Measurements from ENCODE around the gene FRS2. TPM values are rescaled to one million over a fixed set of nuclear protein-coding genes. Genes with fewer than 3 reads are reported as not detected.

Gene FRS2
- total and polyA plus RNA-seq, 4 donors: 5.0 to 44.5 (median 24.2) TPM

GRCh38 chr12:69501154-69501895 is 31.1 kb downstream of the FRS2 start:
- intact Hi-C loops (cut with DNase I): no loop called here
- H3K4me1 ChIP-seq (ENCODE audit: control insufficient read depth in 1 of 2, insufficient read depth in 2 of 2, low read length in 2 of 2): peaks cover 5 to 16% of the 10 kb centered on the region in 2 donors
- ATAC-seq (ENCODE audit: low FRiP score) (no peak), DNase-seq (no peak)
- H3K4me3 ChIP-seq (ENCODE audit: low read length in 2 of 2): no peak overlapping the region
- no peak overlapping the region for H3K27ac ChIP-seq (ENCODE audit: low read depth in 1 of 2, low read length in 2 of 2)
- H3K9me3 ChIP-seq (ENCODE audit: control insufficient read depth, low read length): no peaks in the 10 kb centered on the region
- peaks cover 0 to 2% of the 10 kb centered on the region in 2 donors for H3K36me3 ChIP-seq (ENCODE audit: control insufficient read depth in 1 of 2, insufficient read depth in 2 of 2, low read length in 1 of 2)
- H3K27me3 ChIP-seq (ENCODE audit: control insufficient read depth in 1 of 2, insufficient read depth in 2 of 2, low read length in 1 of 2): no peaks in the 10 kb centered on the region
- 55% methylated on average over 5 of the region's 5 CpGs for WGBS, 2 donors

GRCh38 chr12:69502345-69503081 is 32.3 kb downstream of the FRS2 start:
- WGBS, 2 donors: 75 to 89% methylated on average over 8 of the region's 8 CpGs
- Histone ChIP-seq H3K27me3 (ENCODE audit: control insufficient read depth in 1 of 2, insufficient read depth in 2 of 2, low read length in 1 of 2) (no peaks in the 10 kb centered on the region), H3K36me3 (ENCODE audit: control insufficient read depth in 1 of 2, insufficient read depth in 2 of 2, low read length in 1 of 2) (peaks cover 0 to 2% of the 10 kb centered on the region in 2 donors), H3K9me3 (ENCODE audit: control insufficient read depth, low read length) (no peaks in the 10 kb centered on the region), H3K4me3 (ENCODE audit: low read length in 2 of 2) (no peak overlapping the region), H3K4me1 (ENCODE audit: control insufficient read depth in 1 of 2, insufficient read depth in 2 of 2, low read length in 2 of 2) (peaks cover 3 to 12% of the 10 kb centered on the region in 2 donors), H3K27ac (ENCODE audit: low read depth in 1 of 2, low read length in 2 of 2) (no peak overlapping the region)
- ATAC-seq (ENCODE audit: low FRiP score) (no peak), DNase-seq (no peak)
- intact Hi-C loops (cut with DNase I): no loop called here

- no peak for DNase-seq
- Histone ChIP-seq H3K9me3 (ENCODE audit: control insufficient read depth, low read length) (no peaks in the 10 kb centered on the region), H3K36me3 (ENCODE audit: control insufficient read depth in 1 of 2, insufficient read depth in 2 of 2, low read length in 1 of 2) (peaks cover 0 to 2% of the 10 kb centered on the region in 2 donors), H3K4me1 (ENCODE audit: control insufficient read depth in 1 of 2, insufficient read depth in 2 of 2, low read length in 2 of 2) (peaks cover 5 to 7% of the 10 kb centered on the region in 2 donors), H3K27me3 (ENCODE audit: control insufficient read depth in 1 of 2, insufficient read depth in 2 of 2, low read length in 1 of 2) (no peaks in the 10 kb centered on the region), H3K4me3 (ENCODE audit: low read length in 2 of 2) (no peak overlapping the region), H3K27ac (ENCODE audit: low read depth in 1 of 2, low read length in 2 of 2) (no peak overlapping the region)
- 20 to 36% methylated on average over 1 of the region's 1 CpG for WGBS, 2 donors
- ATAC-seq (ENCODE audit: low FRiP score): no peak
- intact Hi-C loops (cut with DNase I): no loop called here
Measured at GRCh38 chr12:69508091-69508490, 37.9 kb downstream of the FRS2 start.

GRCh38 chr12:69508621-69509020 is 38.4 kb downstream of the FRS2 start:
- intact Hi-C loops (cut with DNase I): no loop called here
- WGBS, 2 donors: 27 to 53% methylated on average over 1 of the region's 1 CpG
- Histone ChIP-seq H3K27me3 (ENCODE audit: control insufficient read depth in 1 of 2, insufficient read depth in 2 of 2, low read length in 1 of 2) (no peaks in the 10 kb centered on the region), H3K4me1 (ENCODE audit: control insufficient read depth in 1 of 2, insufficient read depth in 2 of 2, low read length in 2 of 2) (peaks cover 3 to 5% of the 10 kb centered on the region in 2 donors), H3K27ac (ENCODE audit: low read depth in 1 of 2, low read length in 2 of 2) (no peak overlapping the region), H3K36me3 (ENCODE audit: control insufficient read depth in 1 of 2, insufficient read depth in 2 of 2, low read length in 1 of 2) (no peaks in the 10 kb centered on the region), H3K9me3 (ENCODE audit: control insufficient read depth, low read length) (no peaks in the 10 kb centered on the region), H3K4me3 (ENCODE audit: low read length in 2 of 2) (no peak overlapping the region)
- no peak for ATAC-seq (ENCODE audit: low FRiP score)
- no peak for DNase-seq

- WGBS, 2 donors: 58 to 59% methylated on average over 1 of the region's 1 CpG
- Histone ChIP-seq H3K9me3 (ENCODE audit: control insufficient read depth, low read length) (no peaks in the 10 kb centered on the region), H3K27me3 (ENCODE audit: control insufficient read depth in 1 of 2, insufficient read depth in 2 of 2, low read length in 1 of 2) (no peaks in the 10 kb centered on the region), H3K27ac (ENCODE audit: low read depth in 1 of 2, low read length in 2 of 2) (no peak overlapping the region), H3K36me3 (ENCODE audit: control insufficient read depth in 1 of 2, insufficient read depth in 2 of 2, low read length in 1 of 2) (no peaks in the 10 kb centered on the region), H3K4me3 (ENCODE audit: low read length in 2 of 2) (no peak overlapping the region), H3K4me1 (ENCODE audit: control insufficient read depth in 1 of 2, insufficient read depth in 2 of 2, low read length in 2 of 2) (peaks cover 0 to 5% of the 10 kb centered on the region in 2 donors)
- no peak for DNase-seq
- no peak for ATAC-seq (ENCODE audit: low FRiP score)
- intact Hi-C loops (cut with DNase I): no loop called here
Measured at GRCh38 chr12:69509308-69509736, 39.1 kb downstream of the FRS2 start.

- WGBS, 2 donors: 53 to 58% methylated on average over 5 of the region's 5 CpGs
- Histone ChIP-seq H3K36me3 (ENCODE audit: control insufficient read depth in 1 of 2, insufficient read depth in 2 of 2, low read length in 1 of 2) (no peaks in the 10 kb centered on the region), H3K4me3 (ENCODE audit: low read length in 2 of 2) (no peak overlapping the region), H3K4me1 (ENCODE audit: control insufficient read depth in 1 of 2, insufficient read depth in 2 of 2, low read length in 2 of 2) (peaks cover 0 to 5% of the 10 kb centered on the region in 2 donors), H3K27me3 (ENCODE audit: control insufficient read depth in 1 of 2, insufficient read depth in 2 of 2, low read length in 1 of 2) (no peaks in the 10 kb centered on the region), H3K27ac (ENCODE audit: low read depth in 1 of 2, low read length in 2 of 2) (no peak overlapping the region), H3K9me3 (ENCODE audit: control insufficient read depth, low read length) (no peaks in the 10 kb centered on the region)
- intact Hi-C loops (cut with DNase I): no loop called here
- ATAC-seq (ENCODE audit: low FRiP score): no peak
- DNase-seq: no peak
Measured at GRCh38 chr12:69509904-69510827, 40.0 kb downstream of the FRS2 start.

- intact Hi-C loops (cut with DNase I): no loop called here
- no peak overlapping the region for H3K27ac ChIP-seq (ENCODE audit: low read depth in 1 of 2, low read length in 2 of 2)
- H3K4me3 ChIP-seq (ENCODE audit: low read length in 2 of 2): no peak overlapping the region
- no peaks in the 10 kb centered on the region for H3K27me3 ChIP-seq (ENCODE audit: control insufficient read depth in 1 of 2, insufficient read depth in 2 of 2, low read length in 1 of 2)
- WGBS, 2 donors: 92 to 95% methylated on average over 1 of the region's 1 CpG
- ATAC-seq (ENCODE audit: low FRiP score) (no peak), DNase-seq (no peak)
- no peaks in the 10 kb centered on the region for H3K36me3 ChIP-seq (ENCODE audit: control insufficient read depth in 1 of 2, insufficient read depth in 2 of 2, low read length in 1 of 2)
- H3K9me3 ChIP-seq (ENCODE audit: control insufficient read depth, low read length): no peaks in the 10 kb centered on the region
- H3K4me1 ChIP-seq (ENCODE audit: control insufficient read depth in 1 of 2, insufficient read depth in 2 of 2, low read length in 2 of 2): peaks cover 0 to 5% of the 10 kb centered on the region in 2 donors
Measured at GRCh38 chr12:69511016-69511415, 40.8 kb downstream of the FRS2 start.

- Histone ChIP-seq H3K27ac (ENCODE audit: low read depth in 1 of 2, low read length in 2 of 2) (no peak overlapping the region), H3K27me3 (ENCODE audit: control insufficient read depth in 1 of 2, insufficient read depth in 2 of 2, low read length in 1 of 2) (no peaks in the 10 kb centered on the region), H3K9me3 (ENCODE audit: control insufficient read depth, low read length) (no peaks in the 10 kb centered on the region), H3K36me3 (ENCODE audit: control insufficient read depth in 1 of 2, insufficient read depth in 2 of 2, low read length in 1 of 2) (no peaks in the 10 kb centered on the region), H3K4me3 (ENCODE audit: low read length in 2 of 2) (no peak overlapping the region), H3K4me1 (ENCODE audit: control insufficient read depth in 1 of 2, insufficient read depth in 2 of 2, low read length in 2 of 2) (peaks cover 0 to 5% of the 10 kb centered on the region in 2 donors)
- DNase-seq (no peak), ATAC-seq (ENCODE audit: low FRiP score) (no peak)
- intact Hi-C loops (cut with DNase I): no loop called here
- 73 to 80% methylated on average over 6 of the region's 6 CpGs for WGBS, 2 donors
Measured at GRCh38 chr12:69511469-69512267, 41.5 kb downstream of the FRS2 start.

Measured in aorta (tissue), 5 donors.